ENCODE data around the gene C5orf63.

- TF ChIP-seq, protein P1, sequence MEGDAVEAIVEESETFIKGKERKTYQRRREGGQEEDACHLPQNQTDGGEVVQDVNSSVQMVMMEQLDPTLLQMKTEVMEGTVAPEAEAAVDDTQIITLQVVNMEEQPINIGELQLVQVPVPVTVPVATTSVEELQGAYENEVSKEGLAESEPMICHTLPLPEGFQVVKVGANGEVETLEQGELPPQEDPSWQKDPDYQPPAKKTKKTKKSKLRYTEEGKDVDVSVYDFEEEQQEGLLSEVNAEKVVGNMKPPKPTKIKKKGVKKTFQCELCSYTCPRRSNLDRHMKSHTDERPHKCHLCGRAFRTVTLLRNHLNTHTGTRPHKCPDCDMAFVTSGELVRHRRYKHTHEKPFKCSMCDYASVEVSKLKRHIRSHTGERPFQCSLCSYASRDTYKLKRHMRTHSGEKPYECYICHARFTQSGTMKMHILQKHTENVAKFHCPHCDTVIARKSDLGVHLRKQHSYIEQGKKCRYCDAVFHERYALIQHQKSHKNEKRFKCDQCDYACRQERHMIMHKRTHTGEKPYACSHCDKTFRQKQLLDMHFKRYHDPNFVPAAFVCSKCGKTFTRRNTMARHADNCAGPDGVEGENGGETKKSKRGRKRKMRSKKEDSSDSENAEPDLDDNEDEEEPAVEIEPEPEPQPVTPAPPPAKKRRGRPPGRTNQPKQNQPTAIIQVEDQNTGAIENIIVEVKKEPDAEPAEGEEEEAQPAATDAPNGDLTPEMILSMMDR (IDR thresholded peaks at IDR 0.05; ENCODE audit: extremely low read depth in 1 of 2, insufficient read depth in 1 of 2, low read depth in 1 of 2, low read length in 2 of 2), result no peak
- TF ChIP-seq MYC (IDR thresholded peaks at IDR 0.05; ENCODE audit: low read depth, low read length) (no peak), MAX (IDR thresholded peaks at IDR 0.05; ENCODE audit: insufficient read depth, insufficient read length) (no peak), POLR2AphosphoS5 (IDR thresholded peaks at IDR 0.05; ENCODE audit: insufficient read depth, low read depth, low read length) (no peak), POLR2A (IDR thresholded peaks at IDR 0.05; ENCODE audit: low read depth, low read length) (no peak)
Measured at GRCh38 chr5:127068493-127069214, 4.6 kb downstream of the C5orf63 start.
